Amniotic stem cell (primary cell): Measurements from ENCODE around the gene CHRNA4.

Experiments
- DNase-seq: peaks from one replicate; lab custom pipeline; 2025; lab: John Stamatoyannopoulos, UW

CHRNA4 gene

GRCh38 chr20:63360850-63361518 lies at the start of gene CHRNA4:
CHRNA4 (minus strand) TSS chr20:63361349; CDS start chr20:63361165, 184 bp downstream.
- no peak for DNase-seq

- no peak for DNase-seq
Measured at GRCh38 chr20:63409834-63410435, 48.8 kb upstream of the CHRNA4 start.

GRCh38 chr20:63409066-63409833 lies 48.1 kb upstream of the CHRNA4 start:
- DNase-seq: no peak

- no peak for DNase-seq
Measured at GRCh38 chr20:63408684-63409046, 47.5 kb upstream of the CHRNA4 start.

- no peak for DNase-seq
Measured at GRCh38 chr20:63407928-63408683, 47.0 kb upstream of the CHRNA4 start.

- no peak for DNase-seq
Measured at GRCh38 chr20:63406617-63407245, 45.6 kb upstream of the CHRNA4 start.

GRCh38 chr20:63406011-63406410 lies 44.9 kb upstream of the CHRNA4 start:
- DNase-seq: no peak

GRCh38 chr20:63405102-63405730 lies 44.1 kb upstream of the CHRNA4 start:
- no peak for DNase-seq

GRCh38 chr20:63404129-63405085 lies 43.3 kb upstream of the CHRNA4 start:
- no peak for DNase-seq

GRCh38 chr20:63403403-63404105 lies 42.4 kb upstream of the CHRNA4 start:
- no peak for DNase-seq

GRCh38 chr20:63402860-63403220 lies 41.7 kb upstream of the CHRNA4 start:
- no peak for DNase-seq

- no peak for DNase-seq
Measured at GRCh38 chr20:63402181-63402859, 41.2 kb upstream of the CHRNA4 start.

GRCh38 chr20:63401384-63402110 lies 40.4 kb upstream of the CHRNA4 start:
- DNase-seq: no peak

GRCh38 chr20:63400486-63401210 lies 39.5 kb upstream of the CHRNA4 start:
- DNase-seq: no peak

- DNase-seq: no peak
Measured at GRCh38 chr20:63399596-63400375, 38.6 kb upstream of the CHRNA4 start.

GRCh38 chr20:63398744-63399514 lies 37.8 kb upstream of the CHRNA4 start:
- no peak for DNase-seq
